ENCODE measurements around the gene POLDIP2.

DNA sequence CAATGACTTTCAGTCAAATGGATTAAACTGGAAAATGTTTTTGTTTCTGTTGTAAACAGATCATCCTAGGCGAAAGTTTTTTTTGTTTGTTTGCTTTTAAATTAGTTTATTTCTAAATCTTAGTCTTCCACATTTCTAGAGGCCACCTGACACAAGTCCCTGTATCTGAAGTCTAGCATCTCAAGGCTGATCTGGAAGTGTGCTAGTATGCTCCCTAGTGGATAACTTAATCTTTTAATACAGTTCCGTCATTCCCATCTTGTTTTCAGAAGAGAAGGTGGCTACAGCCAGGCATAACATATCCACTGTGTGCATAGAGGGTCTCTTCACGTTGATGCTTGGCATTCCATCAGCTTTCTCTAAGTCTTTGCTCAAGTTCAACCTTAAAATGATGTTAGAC lies 29.6 kb downstream of the POLDIP2 start:
- TF ChIP-seq, protein P1, sequence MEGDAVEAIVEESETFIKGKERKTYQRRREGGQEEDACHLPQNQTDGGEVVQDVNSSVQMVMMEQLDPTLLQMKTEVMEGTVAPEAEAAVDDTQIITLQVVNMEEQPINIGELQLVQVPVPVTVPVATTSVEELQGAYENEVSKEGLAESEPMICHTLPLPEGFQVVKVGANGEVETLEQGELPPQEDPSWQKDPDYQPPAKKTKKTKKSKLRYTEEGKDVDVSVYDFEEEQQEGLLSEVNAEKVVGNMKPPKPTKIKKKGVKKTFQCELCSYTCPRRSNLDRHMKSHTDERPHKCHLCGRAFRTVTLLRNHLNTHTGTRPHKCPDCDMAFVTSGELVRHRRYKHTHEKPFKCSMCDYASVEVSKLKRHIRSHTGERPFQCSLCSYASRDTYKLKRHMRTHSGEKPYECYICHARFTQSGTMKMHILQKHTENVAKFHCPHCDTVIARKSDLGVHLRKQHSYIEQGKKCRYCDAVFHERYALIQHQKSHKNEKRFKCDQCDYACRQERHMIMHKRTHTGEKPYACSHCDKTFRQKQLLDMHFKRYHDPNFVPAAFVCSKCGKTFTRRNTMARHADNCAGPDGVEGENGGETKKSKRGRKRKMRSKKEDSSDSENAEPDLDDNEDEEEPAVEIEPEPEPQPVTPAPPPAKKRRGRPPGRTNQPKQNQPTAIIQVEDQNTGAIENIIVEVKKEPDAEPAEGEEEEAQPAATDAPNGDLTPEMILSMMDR (IDR thresholded peaks at IDR 0.05) = no peak
- no peak for TF ChIP-seq EZH2 (IDR thresholded peaks at IDR 0.05; ENCODE audit: borderline replicate concordance, insufficient read depth, low read depth, low read length, poor library complexity, severe bottlenecking)
